CD14-positive monocyte (primary cell): ENCODE results near the gene TSEN15. TPM values are rescaled to one million over a fixed set of nuclear protein-coding genes. Genes with fewer than 3 reads are reported as not detected.

Source experiments
- DNase-seq, 3 donors: peaks; one replicate each; pipeline ENCODE4 v3.0.0-alpha.2; 2011 to 2022
- H2AFZ ChIP-seq: 2 replicates; pipeline ENCODE4 v1.6.0; 2012; ENCODE audit warnings: mild to moderate bottlenecking, low read depth, low read length, inconsistent platforms; ENCODE audit not compliant: insufficient read depth, poor library complexity, severe bottlenecking
- H3K27ac ChIP-seq, 2 donors: 1 replicate in 1 of 2; 2 replicates in 1 of 2; pipeline ENCODE4 v1.5.1; 2012 to 2013; ENCODE audit warnings: low read length in 2 of 2, control low read depth in 1 of 2, inconsistent platforms in 1 of 2, low read depth in 1 of 2, mild to moderate bottlenecking in 1 of 2
- H3K27me3 ChIP-seq, 2 donors: one replicate each; pipeline versions ENCODE4 v1.6.0 to v1.6.1; 2011 to 2013; ENCODE audit warnings: low read length in 2 of 2; ENCODE audit not compliant: control insufficient read depth in 2 of 2, insufficient read depth in 2 of 2
- H3K36me3 ChIP-seq, 2 donors: replicated peaks in 1 of 2; 1 replicate in 1 of 2; 2 replicates in 1 of 2; pipeline versions ENCODE4 v1.5.1 to v1.6.1; 2012 to 2013; ENCODE audit warnings: low read length in 2 of 2, control low read depth in 1 of 2, inconsistent platforms in 1 of 2, mild to moderate bottlenecking in 1 of 2; ENCODE audit not compliant: insufficient read depth in 2 of 2, control insufficient read depth in 1 of 2
- H3K4me1 ChIP-seq, 2 donors: 1 replicate in 1 of 2; 2 replicates in 1 of 2; pipeline versions ENCODE4 v1.5.1 to v1.6.1; 2012 to 2013; ENCODE audit warnings: low read length in 2 of 2, control low read depth in 1 of 2, inconsistent platforms in 1 of 2, mild to moderate bottlenecking in 1 of 2, moderate library complexity in 1 of 2; ENCODE audit not compliant: insufficient read depth in 2 of 2, control insufficient read depth in 1 of 2
- H3K4me2 ChIP-seq: replicated peaks from 2 replicates; pipeline ENCODE3; 2012; ENCODE audit warnings: low read length, moderate library complexity, mild to moderate bottlenecking; ENCODE audit not compliant: poor library complexity, severe bottlenecking; ENCODE audit errors: extremely low read depth
- H3K4me3 ChIP-seq, 3 experiments: fragments of 200-600 bp in 1 of 3; sonication (generic) in 1 of 3; replicated peaks in 1 of 3; 1 replicate in 2 of 3; 2 replicates in 1 of 3; pipeline ENCODE4 v1.5.1; 2011 to 2013; ENCODE audit warnings: low read length in 3 of 3, mild to moderate bottlenecking in 3 of 3, control low read depth in 2 of 3, low read depth in 2 of 3, inconsistent platforms in 1 of 3, moderate library complexity in 1 of 3
- H3K79me2 ChIP-seq: 2 replicates; pipeline ENCODE4 v1.6.0; 2012; ENCODE audit warnings: mild to moderate bottlenecking, control low read depth, inconsistent platforms, low read length, moderate library complexity; ENCODE audit not compliant: insufficient read depth
- H3K9ac ChIP-seq: 2 replicates; pipeline ENCODE4 v1.6.0; 2017; ENCODE audit warnings: low read length, mild to moderate bottlenecking; ENCODE audit not compliant: insufficient read depth, poor library complexity, severe bottlenecking
- H3K9me3 ChIP-seq, 2 donors: replicated peaks in 1 of 2; 1 replicate in 1 of 2; 2 replicates in 1 of 2; pipeline versions ENCODE4 v1.5.1 to v1.6.1; 2012 to 2013; ENCODE audit warnings: low read length in 2 of 2, control low read depth in 1 of 2; ENCODE audit not compliant: control insufficient read depth in 1 of 2, insufficient read depth in 1 of 2
- H4K20me1 ChIP-seq: 2 replicates; pipeline ENCODE4 v1.6.0; 2012; ENCODE audit warnings: mild to moderate bottlenecking, low read length, control low read depth, moderate library complexity; ENCODE audit not compliant: insufficient read depth
- H3K27ac Mint-ChIP-seq, 7 donors: one replicate each; pipeline ENCODE4 v1.8.0; 2020; ENCODE audit warnings: mild to moderate bottlenecking in 7 of 7, mixed read lengths in 7 of 7, moderate library complexity in 6 of 7, inconsistent platforms in 2 of 7
- H3K27me3 Mint-ChIP-seq, 3 donors: one replicate each; pipeline ENCODE4 v1.8.0; 2021 to 2022; ENCODE audit warnings: low read depth in 3 of 3, mild to moderate bottlenecking in 3 of 3, mixed read lengths in 3 of 3, moderate library complexity in 3 of 3, inconsistent platforms in 1 of 3
- H3K36me3 Mint-ChIP-seq, 2 donors: one replicate each; pipeline ENCODE4 v1.8.0; 2020; ENCODE audit warnings: mixed read lengths in 2 of 2, inconsistent platforms in 1 of 2, mild to moderate bottlenecking in 1 of 2
- H3K4me1 Mint-ChIP-seq: one replicate; pipeline ENCODE4 v1.8.0; 2020; ENCODE audit warnings: mild to moderate bottlenecking, mixed read lengths
- H3K4me3 Mint-ChIP-seq, 2 donors: one replicate each; pipeline ENCODE4 v1.8.0; 2020; ENCODE audit warnings: mild to moderate bottlenecking in 2 of 2, mixed read lengths in 2 of 2, moderate library complexity in 1 of 2
- H3K9me3 Mint-ChIP-seq, 7 donors: one replicate each; pipeline ENCODE4 v1.8.0; 2020 to 2022; ENCODE audit warnings: mixed read lengths in 7 of 7, mild to moderate bottlenecking in 6 of 7, moderate library complexity in 6 of 7, inconsistent platforms in 2 of 7
- CTCF ChIP-seq: fragments of 200-600 bp; IDR thresholded peaks from one replicate; pipeline ENCODE4 v1.8.0; 2022; ENCODE audit warnings: antibody characterized with exemption, mild to moderate bottlenecking
- WGBS: methylation state at CpG from one replicate; pipeline ENCODE4 v1.1.5; 2013; ENCODE audit warnings: missing lambda C conversion rate; ENCODE audit not compliant: insufficient coverage; 5-methylcytosine and 5-hydroxymethylcytosine counted together
- intact Hi-C, 2 donors: fragments of 100-400 bp; cut with micrococcal nuclease; formaldehyde crosslinking; loops; one replicate each; pipeline versions ENCODE4 v1.15.0 to v1.15.1; 2023
- polyA plus RNA-seq, 3 donors: library from polyadenylated mRNA; depleted of rRNA in 1 of 3; unstranded in 2 of 3; stranded (reverse) in 1 of 3; fragments of 300-500 nt in 2 of 3; fragments of >200 nt in 1 of 3; fragmentation: Illumina TruSeq in 2 of 3; gene quantifications; 1 replicate in 2 of 3; 2 replicates in 1 of 3; pipeline ENCODE4 v1.2.3, GENCODE V29; 2012 to 2021

Gene TSEN15
- polyA plus RNA-seq, 3 donors = 11.8 to 29.4 (median 23.4) TPM

GRCh38 chr1:184021728-184022127 lies 29.8 kb upstream of the TSEN15 start:
- H3K4me3 Mint-ChIP-seq = no peak overlapping the region
- H3K9me3 Mint-ChIP-seq = no peaks in the 10 kb centered on the region
- Histone ChIP-seq H3K36me3 (no peaks in the 10 kb centered on the region), H3K4me3 (no peak overlapping the region), H3K9me3 (no peaks in the 10 kb centered on the region), H3K4me1 (peaks cover 6 to 9% of the 10 kb centered on the region in 2 donors), H3K27me3 (no peaks in the 10 kb centered on the region), H3K27ac (no peak overlapping the region), H3K4me2 (no peak overlapping the region), H3K9ac (no peak overlapping the region), H3K79me2 (no peaks in the 10 kb centered on the region), H2AFZ (no peak overlapping the region), H4K20me1 (no peaks in the 10 kb centered on the region)
- H3K27ac Mint-ChIP-seq = no peak overlapping the region
- no peak for TF ChIP-seq CTCF
- DNase-seq = no peak
- 100% methylated on average over 1 of the region's 1 CpG for WGBS
- intact Hi-C loops = no loop called here
- no peaks in the 10 kb centered on the region for H3K36me3 Mint-ChIP-seq
- peaks cover 6% of the 10 kb centered on the region for H3K4me1 Mint-ChIP-seq
- peaks cover 0 to 2% (median 0%) of the 10 kb centered on the region in 3 donors for H3K27me3 Mint-ChIP-seq

DNA sequence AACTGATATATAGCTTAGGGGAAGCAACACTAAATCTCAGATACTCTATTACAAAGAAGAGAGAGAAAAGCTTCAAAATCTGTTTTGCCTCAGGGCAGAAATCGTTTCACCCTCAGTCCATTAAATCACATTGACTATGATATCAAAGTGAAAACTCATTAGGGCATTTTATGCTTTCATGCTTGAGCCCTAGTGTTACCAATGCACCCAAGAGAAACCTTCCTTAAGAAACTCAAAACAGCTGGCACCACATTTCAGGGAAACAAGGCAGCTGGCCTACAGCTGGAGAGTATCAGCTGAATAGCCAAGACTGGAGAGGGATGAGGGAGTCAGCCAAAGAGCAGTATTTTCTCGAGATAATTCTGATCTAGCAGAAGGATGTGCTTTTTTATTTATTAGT lies 28.9 kb upstream of the TSEN15 start:
- Mint-ChIP-seq H3K4me3 (no peak overlapping the region), H3K27me3 (peaks cover 0 to 2% (median 0%) of the 10 kb centered on the region in 3 donors), H3K9me3 (no peaks in the 10 kb centered on the region), H3K36me3 (no peaks in the 10 kb centered on the region), H3K27ac (no peak overlapping the region), H3K4me1 (peaks cover under 1% of the 10 kb centered on the region)
- peaks cover 1 to 2% of the 10 kb centered on the region in 2 donors for H3K4me1 ChIP-seq
- no peak overlapping the region for H3K27ac ChIP-seq
- no CpG with 5 or more reads among the region's 2 CpGs for WGBS
- no peak overlapping the region for H2AFZ ChIP-seq
- no peaks in the 10 kb centered on the region for H3K79me2 ChIP-seq
- no peak overlapping the region for H3K4me2 ChIP-seq
- intact Hi-C loops = no loop called here
- no peak for TF ChIP-seq CTCF
- no peak overlapping the region for H3K9ac ChIP-seq
- no peak for DNase-seq
- no peaks in the 10 kb centered on the region for H3K9me3 ChIP-seq
- H3K4me3 ChIP-seq = no peak overlapping the region
- no peaks in the 10 kb centered on the region for H3K36me3 ChIP-seq
- H3K27me3 ChIP-seq = no peaks in the 10 kb centered on the region
- H4K20me1 ChIP-seq = no peaks in the 10 kb centered on the region
